ENCODE measurements around the gene HS1BP3.

Gene HS1BP3, protein sequence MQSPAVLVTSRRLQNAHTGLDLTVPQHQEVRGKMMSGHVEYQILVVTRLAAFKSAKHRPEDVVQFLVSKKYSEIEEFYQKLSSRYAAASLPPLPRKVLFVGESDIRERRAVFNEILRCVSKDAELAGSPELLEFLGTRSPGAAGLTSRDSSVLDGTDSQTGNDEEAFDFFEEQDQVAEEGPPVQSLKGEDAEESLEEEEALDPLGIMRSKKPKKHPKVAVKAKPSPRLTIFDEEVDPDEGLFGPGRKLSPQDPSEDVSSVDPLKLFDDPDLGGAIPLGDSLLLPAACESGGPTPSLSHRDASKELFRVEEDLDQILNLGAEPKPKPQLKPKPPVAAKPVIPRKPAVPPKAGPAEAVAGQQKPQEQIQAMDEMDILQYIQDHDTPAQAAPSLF

DNA sequence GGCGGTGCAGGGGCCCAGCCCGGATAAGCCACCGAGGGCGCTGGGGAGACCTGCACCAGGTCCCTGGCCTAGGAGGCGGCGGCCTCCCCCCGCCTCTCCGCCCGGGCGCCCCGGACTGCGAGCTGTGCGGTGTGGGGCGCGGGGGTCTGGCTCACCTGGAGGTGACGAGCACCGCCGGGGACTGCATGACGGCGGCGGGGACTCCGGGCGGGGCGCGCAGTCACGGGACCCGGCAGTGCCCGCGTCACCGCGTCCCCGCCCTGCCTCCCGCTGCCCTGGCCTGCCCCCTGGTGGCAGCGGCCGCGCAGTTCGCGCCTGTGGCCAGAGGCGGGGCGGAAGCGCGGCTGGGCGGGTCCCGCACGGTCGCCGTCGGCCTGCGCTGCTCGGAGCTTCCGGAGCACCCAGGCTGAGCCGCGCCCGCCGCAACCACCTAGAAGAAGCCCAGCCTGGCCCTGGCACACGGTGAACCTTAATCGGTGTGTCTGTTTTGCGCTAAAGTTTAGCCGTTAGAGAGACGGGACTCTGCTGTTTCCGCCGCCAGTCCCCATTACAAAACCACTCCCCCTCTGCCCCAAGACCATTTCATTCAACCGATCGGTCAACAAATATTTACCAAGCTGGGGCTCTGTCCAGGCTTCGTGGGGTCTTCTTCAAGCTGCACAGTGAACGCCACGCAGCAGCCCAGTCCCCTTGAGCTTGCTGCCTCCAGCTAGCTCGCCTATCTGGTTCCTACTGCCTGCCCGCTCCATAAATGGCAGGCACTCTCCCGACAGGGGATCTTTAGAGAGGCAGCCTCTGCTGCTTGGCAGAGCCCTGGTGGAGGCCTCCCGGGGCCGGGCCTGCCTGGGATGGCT, at the start of gene HS1BP3:
Gene HS1BP3, minus strand, starts transcription at position 222 of the 854 bp plus-strand sequence. Its CDS starts 35 bp downstream, at position 187.
- in situ Hi-C loops (cut with HindIII; ENCODE audit: low pct_ligation_motif_present, low pct_unique_long_range_greater_than_20kb, low sequenced_read_pairs): no loop called here

DNA sequence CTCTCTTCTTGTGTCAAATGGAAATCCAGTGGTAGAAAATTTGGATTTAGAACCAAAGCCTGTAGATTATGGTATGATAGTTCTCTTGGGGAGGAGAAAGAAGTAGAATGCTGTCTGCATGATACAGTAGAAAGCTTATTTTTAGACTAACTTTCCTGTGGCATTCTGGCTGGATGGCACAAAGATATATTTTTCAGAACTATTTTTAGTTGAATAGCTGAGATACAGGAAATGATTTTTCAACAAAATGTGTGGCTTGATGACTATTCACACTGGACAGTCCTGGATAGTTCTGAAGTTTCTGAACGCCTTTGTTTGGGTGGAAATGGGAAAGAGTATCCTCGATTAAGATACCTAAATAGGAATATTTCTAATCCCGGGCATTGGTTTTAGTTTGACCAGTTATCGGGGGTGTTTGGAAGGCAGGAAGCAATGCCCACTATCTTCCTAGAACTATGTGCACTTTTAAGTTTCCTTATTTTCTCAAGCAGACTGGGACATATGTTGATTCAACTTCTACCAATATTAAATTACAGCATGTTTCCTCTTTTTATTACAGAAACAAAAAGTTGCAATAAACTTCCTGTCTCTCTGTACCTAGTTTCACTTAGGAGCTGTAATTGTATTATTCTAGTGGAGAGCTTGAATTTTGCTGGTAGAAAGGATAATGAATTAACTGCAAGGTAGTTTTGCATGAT, 48.2 kb upstream of the HS1BP3 start:
- in situ Hi-C loops (cut with HindIII; ENCODE audit: low pct_ligation_motif_present, low pct_unique_long_range_greater_than_20kb, low sequenced_read_pairs): loop anchor here (25.0 kb wide), 1 partner anchor 238 kb away; no protein-coding TSS in a partner anchor
- DNase-seq: no peak

More for the DNA sequence above, at the start of gene HS1BP3:
- DNase-seq: peak; percentile 83

DNA sequence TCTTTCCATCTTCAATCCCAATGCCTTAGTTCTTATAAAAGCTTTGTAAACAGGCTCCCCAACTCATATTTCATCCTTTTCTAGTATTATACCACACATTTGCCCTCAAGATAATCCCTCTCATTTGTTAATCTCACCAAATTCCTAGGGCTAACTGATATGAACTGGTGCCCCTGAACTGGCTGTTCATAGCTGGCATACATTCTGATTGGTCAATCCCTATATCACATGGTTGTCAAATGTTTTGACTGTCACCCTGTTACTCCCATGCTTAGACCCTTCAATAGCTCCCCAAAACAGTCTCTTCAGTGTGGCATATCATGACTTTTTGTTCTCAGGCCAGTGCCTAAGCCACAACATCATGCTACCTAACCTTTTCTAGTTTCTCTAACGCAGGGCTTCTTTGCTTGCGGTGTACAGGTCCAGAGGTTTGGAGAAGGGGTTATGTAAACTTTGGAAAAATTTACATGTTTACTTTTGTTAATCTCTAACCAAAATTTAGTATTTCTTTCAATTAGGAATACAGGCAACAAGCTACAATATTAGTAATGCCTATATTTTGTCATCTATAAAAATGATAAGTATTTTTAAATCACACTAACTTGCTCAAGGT, 46.5 kb upstream of the HS1BP3 start:
- in situ Hi-C loops (cut with HindIII; ENCODE audit: low pct_ligation_motif_present, low pct_unique_long_range_greater_than_20kb, low sequenced_read_pairs): loop anchor here (25.0 kb wide), 1 partner anchor 240 kb away; no protein-coding TSS in a partner anchor
- no peak for DNase-seq

DNA sequence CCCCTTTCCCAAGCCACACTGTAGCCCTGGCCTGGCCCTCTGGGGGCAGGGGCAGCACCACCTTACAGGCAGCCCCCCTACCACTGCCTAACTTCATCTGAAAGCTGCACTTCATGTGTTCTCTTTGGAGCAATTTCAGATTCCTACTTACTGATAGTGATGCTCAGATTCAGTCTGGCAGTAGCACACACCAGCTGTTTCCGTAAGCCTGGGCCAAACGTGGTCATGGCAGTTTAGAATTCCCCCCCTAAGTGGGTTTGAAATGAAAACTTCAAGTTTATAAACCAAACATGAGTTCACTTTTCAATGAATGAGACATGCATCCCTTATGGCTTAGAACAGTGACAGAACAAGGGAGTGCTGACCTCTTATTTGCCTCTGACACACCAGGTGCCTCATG, 45.5 kb upstream of the HS1BP3 start:
- no peak for DNase-seq
- in situ Hi-C loops (cut with HindIII; ENCODE audit: low pct_ligation_motif_present, low pct_unique_long_range_greater_than_20kb, low sequenced_read_pairs): loop anchor here (25.0 kb wide), 1 partner anchor 241 kb away; no protein-coding TSS in a partner anchor

DNA sequence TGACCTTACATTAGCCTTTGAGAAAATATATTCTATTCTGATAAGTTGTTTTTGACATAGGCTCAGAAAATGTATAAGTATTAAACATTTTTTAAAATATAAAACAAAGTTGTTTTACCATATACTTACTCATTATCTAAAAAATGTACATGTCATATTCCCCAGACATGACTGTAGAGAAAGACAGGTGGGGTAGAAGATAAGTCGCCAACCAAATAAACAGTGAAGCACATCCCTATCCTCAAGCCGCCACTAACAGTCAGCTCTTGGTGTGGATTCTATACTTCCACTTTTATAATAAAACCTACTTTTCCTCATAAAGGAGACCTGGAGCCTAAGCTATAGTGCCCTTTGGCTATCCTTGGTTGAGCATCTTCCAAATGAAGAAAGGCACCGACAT, 42.4 kb upstream of the HS1BP3 start:
- in situ Hi-C loops (cut with HindIII; ENCODE audit: low pct_ligation_motif_present, low pct_unique_long_range_greater_than_20kb, low sequenced_read_pairs): loop anchor here (25.0 kb wide), 1 partner anchor 244 kb away; no protein-coding TSS in a partner anchor
- DNase-seq: no peak

DNA sequence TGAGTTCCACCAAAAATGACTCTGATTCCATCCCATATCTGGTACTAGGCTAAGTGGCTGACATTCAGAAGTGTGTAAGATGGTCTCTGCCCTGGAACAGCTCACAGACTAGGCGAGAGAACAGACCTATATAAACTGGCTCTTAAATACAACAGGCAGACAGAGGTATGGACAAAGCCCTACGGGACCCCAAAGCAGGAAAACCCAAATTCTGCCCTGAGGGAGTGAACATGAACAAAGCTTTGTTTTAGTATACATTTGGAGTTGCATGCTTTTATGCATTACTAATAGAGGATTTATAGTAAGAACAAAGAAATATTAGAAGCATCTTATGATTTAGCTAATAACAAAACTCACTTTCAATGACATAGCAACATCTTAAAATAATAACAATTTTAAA, 41.2 kb upstream of the HS1BP3 start:
- in situ Hi-C loops (cut with HindIII; ENCODE audit: low pct_ligation_motif_present, low pct_unique_long_range_greater_than_20kb, low sequenced_read_pairs): loop anchor here (25.0 kb wide), 1 partner anchor 245 kb away; no protein-coding TSS in a partner anchor
- no peak for DNase-seq

DNA sequence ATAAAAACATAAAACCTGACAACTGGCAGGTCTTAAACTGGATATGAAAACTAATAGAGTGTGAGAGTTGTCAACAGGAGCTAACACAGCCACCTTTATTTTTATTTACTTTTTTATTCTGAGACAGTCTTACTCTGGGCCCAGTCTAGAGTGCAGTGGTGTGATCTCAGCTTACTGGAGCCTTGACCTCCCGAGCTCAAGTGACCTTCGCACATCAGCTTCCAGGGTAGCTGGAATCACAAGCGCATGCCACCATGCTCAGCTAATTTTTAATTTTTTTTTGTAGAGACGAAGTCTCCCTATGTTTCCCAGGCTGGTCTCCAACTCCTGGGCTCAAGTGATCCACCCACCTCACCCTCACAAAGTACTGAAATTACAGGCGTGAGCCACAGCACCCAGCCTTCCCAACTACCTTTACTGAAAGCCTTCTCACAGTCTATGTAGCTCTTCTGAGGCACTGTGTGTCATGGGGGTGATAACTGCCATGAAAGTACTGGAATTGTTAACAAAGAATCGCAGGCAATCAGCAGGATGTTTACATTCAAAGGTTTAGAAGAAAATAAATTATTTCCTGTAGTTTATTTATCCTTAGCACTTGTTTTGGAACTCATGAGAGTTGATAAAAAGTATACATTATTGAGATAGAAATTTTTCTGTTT, 40.3 kb upstream of the HS1BP3 start:
- in situ Hi-C loops (cut with HindIII; ENCODE audit: low pct_ligation_motif_present, low pct_unique_long_range_greater_than_20kb, low sequenced_read_pairs): loop anchor here (25.0 kb wide), 1 partner anchor 246 kb away; no protein-coding TSS in a partner anchor
- DNase-seq: no peak

DNA sequence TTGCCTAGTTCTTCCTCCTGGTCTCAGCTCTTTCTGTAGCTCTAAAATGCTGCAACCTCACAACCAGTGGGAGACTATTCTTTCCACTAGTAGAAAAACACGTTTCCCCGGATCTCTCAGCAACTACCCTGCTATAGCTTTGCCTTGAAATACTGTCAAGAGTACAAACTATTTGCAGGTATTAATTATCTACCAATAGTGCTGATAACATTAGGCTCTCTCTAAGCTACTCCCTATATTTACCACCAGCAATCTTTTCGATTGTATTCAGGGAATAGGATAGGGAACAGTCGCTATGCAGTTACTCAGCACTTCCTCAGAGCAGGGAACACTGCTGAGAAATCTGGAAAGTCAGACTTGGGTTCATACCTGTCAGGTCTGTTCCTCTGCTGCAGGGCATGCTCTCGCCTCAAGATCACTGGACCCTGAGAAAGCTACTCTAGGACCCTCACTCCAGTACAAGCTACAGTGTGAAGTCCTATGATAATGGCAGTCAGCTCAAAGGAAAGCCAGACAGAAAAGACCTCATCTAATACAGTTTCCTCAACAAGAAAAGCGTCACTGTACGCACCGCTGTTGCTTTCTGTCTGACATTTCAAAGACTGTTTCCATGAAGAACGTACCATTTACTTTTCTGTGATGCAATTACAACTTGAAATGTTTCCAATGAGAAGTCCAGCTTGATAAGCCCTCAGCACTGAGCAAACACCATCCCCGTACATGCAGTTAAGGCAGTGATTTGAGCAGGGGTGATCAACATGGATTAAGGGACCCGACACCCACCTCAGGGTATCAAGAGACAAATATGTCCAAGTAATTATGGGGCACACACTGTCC, 38.7 kb upstream of the HS1BP3 start:
- in situ Hi-C loops (cut with HindIII; ENCODE audit: low pct_ligation_motif_present, low pct_unique_long_range_greater_than_20kb, low sequenced_read_pairs): loop anchor here (25.0 kb wide), 1 partner anchor 248 kb away; no protein-coding TSS in a partner anchor
- DNase-seq: no peak

DNA sequence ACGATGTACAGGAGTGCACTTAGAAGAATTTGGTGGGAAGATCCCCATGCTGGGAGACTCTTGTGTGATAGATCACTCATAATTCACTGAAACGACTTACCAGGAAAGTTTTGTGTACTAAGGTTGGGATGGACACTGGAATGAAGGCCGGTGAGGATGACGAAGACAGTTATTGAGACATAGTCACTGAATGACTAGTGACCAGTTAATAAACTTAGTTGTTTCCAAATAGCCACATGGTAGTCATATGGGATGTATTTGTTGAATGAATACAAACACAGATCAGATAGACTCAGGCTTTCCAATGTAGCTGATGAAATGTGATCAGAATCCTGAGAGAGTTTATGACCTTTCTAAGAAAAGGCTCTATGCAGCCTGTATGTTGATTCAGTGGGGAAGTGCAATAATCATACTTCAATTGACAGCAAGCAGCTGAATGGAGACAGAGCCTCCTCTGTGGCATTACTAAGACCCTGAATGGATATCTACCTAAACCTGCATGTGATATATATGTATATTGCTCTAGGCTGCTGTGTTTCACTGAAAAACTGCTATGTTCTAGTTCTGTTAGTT, 36.4 kb upstream of the HS1BP3 start:
- in situ Hi-C loops (cut with HindIII; ENCODE audit: low pct_ligation_motif_present, low pct_unique_long_range_greater_than_20kb, low sequenced_read_pairs): loop anchor here (25.0 kb wide), 1 partner anchor 250 kb away; no protein-coding TSS in a partner anchor
- DNase-seq: no peak

DNA sequence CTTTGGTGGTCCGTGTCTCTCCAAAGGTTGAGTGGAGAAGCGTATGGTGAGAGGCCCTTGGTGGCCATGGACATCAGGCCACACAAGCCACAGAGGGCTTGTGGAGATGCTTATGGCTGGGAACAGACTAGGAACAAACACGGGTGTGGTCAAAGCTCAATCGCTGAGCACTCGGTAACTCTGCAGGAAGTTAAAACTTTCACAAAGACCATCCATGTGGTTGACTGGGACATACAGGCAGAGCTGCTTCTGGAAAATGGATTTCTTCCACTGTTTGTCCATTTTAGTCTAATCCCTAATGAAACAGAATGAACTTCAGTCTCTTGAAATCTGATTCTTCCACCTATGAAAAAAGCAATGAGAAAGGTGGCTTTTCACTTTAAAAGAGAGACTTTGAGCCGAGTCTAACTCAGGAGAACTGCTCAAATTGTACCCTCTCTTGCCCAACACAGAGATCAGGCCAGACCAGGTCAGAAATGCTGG, 33.7 kb upstream of the HS1BP3 start:
- in situ Hi-C loops (cut with HindIII; ENCODE audit: low pct_ligation_motif_present, low pct_unique_long_range_greater_than_20kb, low sequenced_read_pairs): loop anchor here (25.0 kb wide), 1 partner anchor 253 kb away; no protein-coding TSS in a partner anchor

DNA sequence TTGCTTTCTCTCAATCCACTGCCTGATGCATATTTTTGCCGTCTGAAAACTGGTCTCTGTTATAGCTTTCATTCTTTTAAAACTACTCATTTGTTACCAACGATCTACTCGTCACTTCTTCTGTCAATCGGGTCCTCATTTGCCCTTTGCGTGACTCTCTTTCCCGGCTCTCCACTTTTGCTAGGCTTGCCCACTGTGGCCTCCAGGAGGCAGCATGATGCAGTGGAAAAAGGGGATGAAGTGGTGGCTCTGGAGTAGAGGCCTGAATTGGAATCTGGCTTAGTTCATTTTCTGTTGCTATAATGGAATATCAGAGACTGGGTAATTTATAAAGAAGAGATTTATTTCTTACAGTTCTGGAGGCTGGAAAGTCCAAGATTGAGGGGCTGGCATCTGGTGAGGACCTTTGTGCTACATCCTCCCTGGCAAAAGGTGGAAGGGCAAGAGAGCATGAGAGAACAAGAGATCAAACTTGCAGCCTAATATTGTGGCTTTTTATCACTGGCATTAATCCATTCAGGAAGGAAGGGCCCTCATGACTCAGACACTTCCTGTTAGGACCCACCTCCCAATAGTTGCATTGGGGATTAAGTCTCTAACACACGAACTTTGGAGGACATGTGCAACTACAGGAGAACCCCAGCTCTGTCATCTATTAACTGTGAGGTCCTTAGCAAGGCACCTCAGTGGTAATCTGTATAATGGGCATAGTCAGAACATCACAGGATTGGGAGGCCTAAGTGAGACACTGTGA, 31.4 kb upstream of the HS1BP3 start:
- in situ Hi-C loops (cut with HindIII; ENCODE audit: low pct_ligation_motif_present, low pct_unique_long_range_greater_than_20kb, low sequenced_read_pairs): loop anchor here (25.0 kb wide), 1 partner anchor 255 kb away; no protein-coding TSS in a partner anchor
- peak; percentile 42 for DNase-seq

More for the DNA sequence above, 33.7 kb upstream of the HS1BP3 start:
- DNase-seq: no peak

DNA sequence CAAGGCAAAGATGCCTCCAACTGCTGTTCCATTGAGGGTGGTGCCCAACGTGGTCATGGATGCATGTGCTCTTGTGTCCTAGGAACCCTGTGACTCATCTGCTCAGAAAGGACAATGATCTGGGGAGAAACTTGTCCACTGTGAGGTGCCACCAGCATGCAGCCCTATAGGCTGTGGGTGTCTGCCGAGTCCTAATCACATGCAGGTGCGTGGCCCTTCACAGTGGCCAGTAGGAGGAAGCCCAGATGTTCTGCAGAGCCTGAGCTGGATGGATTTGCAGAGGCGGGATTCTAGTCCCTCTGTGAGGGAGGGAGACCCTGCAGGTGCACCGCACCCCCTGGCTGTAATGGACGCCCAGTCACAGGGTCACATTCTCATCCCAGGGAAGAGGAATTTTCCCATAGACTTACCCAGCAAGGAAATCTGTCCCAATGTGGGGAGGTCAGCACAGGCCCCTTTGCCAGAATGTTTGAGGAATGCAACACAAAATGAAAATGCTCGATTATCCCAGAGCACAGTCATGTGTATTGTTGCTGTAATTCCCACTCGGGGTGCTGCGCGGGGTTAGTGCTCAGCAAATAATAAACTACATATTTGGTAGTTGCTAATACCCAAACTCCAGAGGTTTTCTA, 30.0 kb upstream of the HS1BP3 start:
- no peak for DNase-seq
- in situ Hi-C loops (cut with HindIII; ENCODE audit: low pct_ligation_motif_present, low pct_unique_long_range_greater_than_20kb, low sequenced_read_pairs): loop anchor here (25.0 kb wide), 1 partner anchor 256 kb away; no protein-coding TSS in a partner anchor

DNA sequence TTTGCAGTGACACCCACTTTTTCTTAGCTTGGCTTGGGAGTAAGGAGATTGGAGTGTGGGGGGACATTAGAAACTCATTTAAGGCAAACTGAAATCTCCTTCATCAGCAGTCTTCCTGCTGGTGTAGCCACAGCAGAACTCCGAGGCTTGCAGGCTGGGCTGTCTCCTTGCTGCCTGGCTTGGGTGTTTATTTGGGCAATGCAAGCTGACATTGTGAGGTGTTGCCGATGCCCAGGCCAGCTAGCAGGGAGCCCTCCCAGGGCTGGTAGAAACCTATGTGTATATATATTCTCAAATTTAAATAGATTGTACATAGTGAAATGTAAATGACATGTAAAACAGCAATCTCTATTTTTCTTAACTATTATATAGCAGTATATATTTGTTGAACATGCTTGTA, 27.9 kb upstream of the HS1BP3 start:
- no peak for DNase-seq
- in situ Hi-C loops (cut with HindIII; ENCODE audit: low pct_ligation_motif_present, low pct_unique_long_range_greater_than_20kb, low sequenced_read_pairs): loop anchor here (25.0 kb wide), 1 partner anchor 259 kb away; no protein-coding TSS in a partner anchor

DNA sequence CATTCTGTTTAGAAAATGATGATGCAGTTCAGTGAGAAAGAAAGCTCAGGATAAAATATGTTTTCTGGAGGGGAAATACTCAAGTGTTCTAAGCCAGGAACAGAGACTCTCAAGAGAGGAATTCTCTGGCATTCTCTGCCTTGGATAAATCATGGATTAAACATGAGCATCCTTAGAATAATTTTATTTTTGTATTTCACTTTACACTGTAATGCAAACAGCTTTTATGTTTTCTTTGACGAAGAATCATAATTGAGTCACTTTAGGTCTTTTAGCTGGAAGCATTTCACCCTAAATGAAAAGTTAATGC, 27.1 kb upstream of the HS1BP3 start:
- no peak for DNase-seq
- in situ Hi-C loops (cut with HindIII; ENCODE audit: low pct_ligation_motif_present, low pct_unique_long_range_greater_than_20kb, low sequenced_read_pairs): loop anchor here (25.0 kb wide), 1 partner anchor 259 kb away; no protein-coding TSS in a partner anchor

All from ACHN (cell line).